Subcutaneous abdominal adipose tissue (tissue), 5 donors: ENCODE results near the gene AR.

Source experiments
- H3K27ac ChIP-seq: one replicate; pipeline ENCODE4 v1.7.0; 2013; ENCODE audit warnings: low read depth, mild to moderate bottlenecking, inconsistent platforms, low read length, moderate library complexity
- H3K27me3 ChIP-seq, 5 donors: one replicate each; pipeline ENCODE4 v1.7.0; 2013; ENCODE audit warnings: low read length in 5 of 5, inconsistent platforms in 1 of 5; ENCODE audit not compliant: control insufficient read depth in 5 of 5, insufficient read depth in 4 of 5
- H3K36me3 ChIP-seq, 5 donors: one replicate each; pipeline ENCODE4 v1.7.0; 2013; ENCODE audit warnings: low read length in 5 of 5; ENCODE audit not compliant: control insufficient read depth in 5 of 5, insufficient read depth in 5 of 5
- H3K4me1 ChIP-seq, 5 donors: one replicate each; pipeline ENCODE4 v1.7.0; 2013; ENCODE audit warnings: low read length in 5 of 5, mild to moderate bottlenecking in 3 of 5, moderate library complexity in 1 of 5; ENCODE audit not compliant: control insufficient read depth in 5 of 5, insufficient read depth in 5 of 5
- H3K4me3 ChIP-seq, 5 donors: one replicate each; pipeline ENCODE4 v1.7.0; 2013; ENCODE audit warnings: low read length in 5 of 5, low read depth in 1 of 5
- H3K9ac ChIP-seq, 5 donors: one replicate each; pipeline ENCODE4 v1.7.0; 2013; ENCODE audit warnings: low read length in 5 of 5, mild to moderate bottlenecking in 4 of 5, moderate library complexity in 3 of 5
- H3K9me3 ChIP-seq, 5 donors: one replicate each; pipeline ENCODE4 v1.7.0; 2013; ENCODE audit warnings: low read length in 5 of 5; ENCODE audit not compliant: control insufficient read depth in 5 of 5
- donor health status: healthy.
- donor health status: healthy.
- donor health status: healthy.
- donor health status: healthy.
- donor health status: healthy.

Gene AR

DNA sequence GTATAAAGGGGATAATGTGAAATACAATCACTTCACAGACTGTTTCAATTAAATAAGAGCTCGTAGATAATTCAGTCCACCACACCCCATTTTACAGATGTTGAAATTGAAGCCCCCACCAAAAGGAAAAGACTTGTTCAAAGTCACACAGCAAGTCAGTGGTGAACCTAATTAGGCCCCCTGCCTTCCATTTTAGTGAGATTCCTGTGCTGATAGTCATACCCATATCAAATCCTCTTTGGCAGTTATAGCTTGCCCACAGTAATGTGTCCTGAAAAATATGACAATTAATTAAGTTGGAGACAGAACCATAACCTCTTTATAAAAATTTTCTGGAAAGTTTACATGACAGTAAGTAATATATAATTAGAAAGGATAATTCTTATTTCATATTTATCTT lies 58.0 kb downstream of the AR start:
- Histone ChIP-seq H3K4me1 (peaks cover 0 to 6% (median 0%) of the 10 kb centered on the region in 5 donors), H3K9me3 (no peaks in the 10 kb centered on the region), H3K27me3 (peaks cover 0 to 14% (median 0%) of the 10 kb centered on the region in 5 donors), H3K27ac (no peak overlapping the region), H3K36me3 (no peaks in the 10 kb centered on the region), H3K9ac (no peak overlapping the region), H3K4me3 (no peak overlapping the region)

DNA sequence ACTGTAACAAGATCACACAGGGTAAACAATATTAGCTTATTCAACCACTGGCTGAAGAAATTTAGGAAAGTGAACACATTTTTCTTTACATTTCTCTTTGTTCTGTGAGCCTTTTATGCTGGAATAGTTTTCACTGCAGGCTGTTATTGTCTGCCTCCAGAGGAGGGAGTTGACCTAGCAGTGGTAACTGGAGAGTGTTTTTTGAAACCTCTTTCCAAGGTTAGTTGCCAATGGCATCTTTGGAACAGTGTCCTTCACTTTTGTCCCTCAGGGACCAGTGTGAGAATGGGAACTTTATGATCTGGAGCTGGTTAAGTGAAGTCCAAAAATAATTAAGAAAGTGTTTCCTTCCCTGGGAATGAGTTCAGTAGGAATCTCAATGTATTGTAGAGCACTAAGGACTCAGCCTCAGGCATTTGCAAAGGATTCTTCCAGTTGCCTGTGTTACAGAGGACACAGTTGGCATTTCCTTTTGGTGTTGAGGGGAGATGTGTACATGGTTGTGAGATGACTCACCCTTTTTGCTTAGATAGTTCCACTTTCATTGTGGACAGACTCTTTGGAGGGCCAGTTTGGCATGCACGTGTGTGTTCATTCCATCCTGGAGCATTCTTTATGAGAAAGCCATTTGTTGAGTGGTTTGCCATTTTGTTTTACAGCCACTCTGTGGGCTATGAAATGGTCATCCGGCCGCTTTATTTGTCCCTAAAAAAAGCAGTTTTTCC lies 61.3 kb downstream of the AR start:
- H3K27me3 ChIP-seq = peaks cover 0 to 3% (median 2%) of the 10 kb centered on the region in 5 donors
- no peak overlapping the region for H3K27ac ChIP-seq
- no peaks in the 10 kb centered on the region for H3K9me3 ChIP-seq
- no peaks in the 10 kb centered on the region for H3K4me1 ChIP-seq
- no peak overlapping the region for H3K9ac ChIP-seq
- H3K36me3 ChIP-seq = no peaks in the 10 kb centered on the region
- no peak overlapping the region for H3K4me3 ChIP-seq

DNA sequence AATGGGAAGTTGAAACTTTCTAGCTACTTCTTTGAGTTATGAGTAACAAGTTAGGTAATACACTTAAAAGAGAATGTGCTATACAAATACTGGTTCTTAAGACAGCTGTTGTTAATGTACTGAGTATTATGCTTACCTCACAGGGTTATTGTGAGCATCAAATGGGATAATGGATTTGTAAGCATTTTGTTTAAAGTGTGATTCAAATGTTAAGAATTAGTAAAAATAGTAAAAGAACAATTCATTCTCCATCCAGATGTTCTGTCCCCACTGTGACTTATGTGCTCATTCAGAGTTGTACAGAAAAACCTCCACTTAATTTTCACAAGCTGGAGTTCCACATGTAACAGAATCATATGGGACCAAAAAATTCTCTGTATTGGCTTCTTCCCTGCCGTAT lies 63.6 kb downstream of the AR start:
- Histone ChIP-seq H3K36me3 (no peaks in the 10 kb centered on the region), H3K4me3 (no peak overlapping the region), H3K9ac (no peak overlapping the region), H3K27me3 (peaks cover 0 to 6% (median 2%) of the 10 kb centered on the region in 5 donors), H3K9me3 (no peaks in the 10 kb centered on the region), H3K27ac (no peak overlapping the region), H3K4me1 (no peaks in the 10 kb centered on the region)

DNA sequence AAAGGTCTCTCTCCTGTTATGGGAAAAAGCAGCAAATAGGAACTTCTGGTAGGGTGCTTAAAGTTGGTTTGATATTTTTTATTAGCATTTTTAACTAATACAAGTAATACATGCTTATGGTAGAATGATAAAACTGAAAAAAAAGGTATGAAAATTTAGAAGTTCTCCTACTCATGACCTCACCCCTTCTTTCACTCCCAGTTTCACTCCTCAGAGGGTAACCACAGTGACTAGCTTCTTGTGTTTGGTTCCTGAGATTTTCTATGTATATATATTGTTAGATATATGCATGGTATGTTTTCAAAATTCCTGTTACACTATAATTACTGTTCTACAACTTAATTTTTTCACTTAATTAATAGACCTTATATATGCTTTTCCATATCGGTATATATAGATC lies 66.5 kb downstream of the AR start:
- Histone ChIP-seq H3K4me1 (no peaks in the 10 kb centered on the region), H3K27me3 (peaks cover 0 to 6% (median 2%) of the 10 kb centered on the region in 5 donors), H3K36me3 (no peaks in the 10 kb centered on the region), H3K9me3 (peaks cover 0 to 4% (median 0%) of the 10 kb centered on the region in 5 donors), H3K27ac (no peak overlapping the region), H3K9ac (no peak overlapping the region), H3K4me3 (no peak overlapping the region)

DNA sequence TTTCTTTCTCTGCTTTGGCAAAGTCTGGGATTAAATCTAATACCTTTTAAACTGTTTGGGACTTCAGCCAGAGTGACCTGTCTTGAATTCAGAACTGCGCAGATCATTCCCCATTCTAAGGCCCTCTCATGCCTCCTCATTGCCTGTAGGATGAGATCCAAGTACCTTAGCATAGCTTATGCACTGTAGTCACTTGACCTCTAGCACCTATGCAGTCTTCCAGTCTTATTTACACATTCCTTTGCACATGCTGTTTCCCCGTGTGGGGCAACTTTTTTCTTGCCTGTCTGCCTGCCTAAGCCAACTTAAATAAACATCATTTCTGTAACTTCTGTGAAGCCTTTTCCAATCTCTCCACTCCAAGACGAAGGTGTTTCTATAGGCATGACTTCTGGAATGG lies 68.4 kb downstream of the AR start:
- H3K4me1 ChIP-seq = no peaks in the 10 kb centered on the region
- no peak overlapping the region for H3K9ac ChIP-seq
- H3K9me3 ChIP-seq = peaks cover 0 to 6% (median 0%) of the 10 kb centered on the region in 5 donors
- H3K4me3 ChIP-seq = no peak overlapping the region
- H3K27ac ChIP-seq = no peak overlapping the region
- no peaks in the 10 kb centered on the region for H3K36me3 ChIP-seq
- peaks cover 0 to 5% (median 2%) of the 10 kb centered on the region in 5 donors for H3K27me3 ChIP-seq

DNA sequence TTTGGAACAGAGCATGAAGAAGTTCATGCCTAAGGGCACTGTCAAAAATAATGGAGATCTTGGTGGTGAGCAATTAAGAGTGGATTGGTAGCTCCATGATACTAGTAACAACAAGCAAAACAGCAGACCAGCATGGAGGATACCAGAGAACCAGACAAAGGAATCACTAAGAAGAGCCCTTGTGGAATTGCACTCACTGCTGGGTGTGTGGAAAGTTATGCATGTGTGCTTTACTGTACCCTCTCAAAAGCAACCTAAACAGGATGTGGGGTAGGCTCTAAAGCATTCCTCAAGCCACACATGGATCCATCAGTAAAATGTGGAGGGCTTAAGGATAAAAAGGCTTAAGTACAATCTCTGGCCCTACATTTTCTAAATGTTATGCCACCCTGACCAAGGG lies 69.5 kb downstream of the AR start:
- Histone ChIP-seq H3K9ac (no peak overlapping the region), H3K36me3 (no peaks in the 10 kb centered on the region), H3K9me3 (peaks cover 0 to 6% (median 0%) of the 10 kb centered on the region in 5 donors), H3K4me3 (no peak overlapping the region), H3K27me3 (peaks cover 0 to 3% (median 0%) of the 10 kb centered on the region in 5 donors), H3K27ac (no peak overlapping the region), H3K4me1 (no peaks in the 10 kb centered on the region)

DNA sequence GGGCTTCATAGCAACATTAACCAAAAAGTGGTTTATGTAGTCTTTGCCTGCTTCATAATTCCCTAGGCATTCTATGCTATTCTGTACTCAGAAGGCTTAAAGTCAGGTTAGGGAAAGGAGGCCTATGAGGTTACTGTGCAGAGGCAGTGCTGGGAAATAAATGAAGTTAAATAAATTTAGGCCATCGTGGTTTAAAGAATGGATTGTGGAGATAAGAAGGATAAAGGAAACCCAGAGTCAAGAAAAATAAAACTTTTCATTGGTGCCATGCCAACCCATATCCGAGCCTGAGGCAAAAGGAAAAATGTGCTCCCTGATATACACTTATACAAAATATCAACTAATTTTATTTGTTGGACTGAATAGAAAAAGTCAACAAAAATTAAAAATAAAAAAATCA lies 70.2 kb downstream of the AR start:
- no peaks in the 10 kb centered on the region for H3K36me3 ChIP-seq
- peaks cover 0 to 7% (median 0%) of the 10 kb centered on the region in 5 donors for H3K27me3 ChIP-seq
- H3K9ac ChIP-seq = no peak overlapping the region
- H3K4me1 ChIP-seq = no peaks in the 10 kb centered on the region
- H3K4me3 ChIP-seq = no peak overlapping the region
- H3K27ac ChIP-seq = no peak overlapping the region
- H3K9me3 ChIP-seq = peaks cover 0 to 6% (median 0%) of the 10 kb centered on the region in 5 donors

DNA sequence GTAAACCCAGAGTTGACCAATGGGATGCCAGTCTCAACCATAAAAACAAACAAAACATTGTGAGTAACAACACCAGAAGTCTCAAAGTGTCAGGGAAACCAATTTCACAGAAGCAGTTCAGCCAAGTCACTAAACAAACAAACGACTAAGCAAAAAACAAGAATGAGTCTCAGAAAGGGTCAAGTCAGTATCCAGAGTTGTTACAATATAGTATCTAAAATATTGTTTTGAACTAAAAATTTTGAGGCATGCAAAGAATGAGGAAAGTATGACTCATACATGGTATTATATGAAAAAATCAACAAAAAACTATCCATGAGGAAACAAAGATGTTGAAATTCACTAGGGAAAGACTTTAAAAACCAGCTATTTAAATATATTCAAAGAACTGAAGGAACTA lies 70.6 kb downstream of the AR start:
- Histone ChIP-seq H3K9ac (no peak overlapping the region), H3K27ac (no peak overlapping the region), H3K4me1 (no peaks in the 10 kb centered on the region), H3K4me3 (no peak overlapping the region), H3K36me3 (no peaks in the 10 kb centered on the region), H3K27me3 (peaks cover 0 to 10% (median 0%) of the 10 kb centered on the region in 5 donors), H3K9me3 (peaks cover 0 to 6% (median 0%) of the 10 kb centered on the region in 5 donors)

DNA sequence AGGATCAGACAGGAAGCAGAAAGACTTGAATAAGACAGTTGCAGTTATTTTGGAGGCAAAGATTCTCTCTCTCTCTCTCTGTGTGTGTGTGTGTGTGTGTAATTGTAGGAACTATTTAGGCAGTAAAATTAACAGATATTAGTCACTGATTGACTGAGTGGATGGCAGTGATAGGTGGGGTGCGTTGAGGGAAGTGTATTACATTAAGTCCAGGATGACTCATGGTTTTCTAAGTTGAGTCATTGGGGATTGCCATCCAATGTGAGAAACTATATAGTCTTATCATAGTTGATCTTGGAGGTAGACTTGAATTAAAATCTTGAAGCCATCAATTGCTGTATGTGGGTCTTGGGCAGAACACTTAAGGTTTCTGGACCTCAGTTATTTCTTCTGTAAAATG lies 75.4 kb downstream of the AR start:
- Histone ChIP-seq H3K4me3 (no peak overlapping the region), H3K27ac (no peak overlapping the region), H3K36me3 (no peaks in the 10 kb centered on the region), H3K9ac (no peak overlapping the region), H3K4me1 (no peaks in the 10 kb centered on the region), H3K27me3 (peaks cover 0 to 10% (median 0%) of the 10 kb centered on the region in 5 donors), H3K9me3 (peaks cover 2 to 11% (median 6%) of the 10 kb centered on the region in 5 donors)

DNA sequence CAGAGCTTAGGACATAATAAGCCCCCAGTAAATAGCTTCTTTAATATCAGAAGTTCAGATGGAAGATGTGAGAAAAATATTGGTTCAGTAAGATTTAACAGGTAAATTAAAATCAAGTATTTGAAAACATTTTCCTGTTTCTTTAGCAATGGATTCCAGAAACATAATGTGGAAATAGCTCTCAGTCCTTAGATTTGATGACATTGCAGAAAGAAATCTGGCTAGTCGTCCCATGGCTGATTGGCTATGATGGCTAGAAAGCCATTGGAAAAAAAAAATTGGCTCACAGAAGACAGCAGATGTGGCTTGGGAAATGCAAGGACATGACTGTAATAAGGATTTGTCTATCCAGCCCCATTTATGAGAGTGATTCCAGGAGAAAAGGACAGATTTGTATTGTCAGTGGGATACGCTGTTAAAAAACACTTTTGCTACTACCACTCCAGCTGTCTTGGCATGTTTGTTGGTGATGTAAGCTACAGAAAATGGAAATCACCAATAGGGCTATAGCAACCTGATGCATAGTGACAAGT lies 78.3 kb downstream of the AR start:
- no peaks in the 10 kb centered on the region for H3K4me1 ChIP-seq
- peaks cover 2 to 10% (median 7%) of the 10 kb centered on the region in 5 donors for H3K9me3 ChIP-seq
- H3K9ac ChIP-seq = no peak overlapping the region
- peaks cover 0 to 10% (median 0%) of the 10 kb centered on the region in 5 donors for H3K27me3 ChIP-seq
- H3K27ac ChIP-seq = no peak overlapping the region
- H3K4me3 ChIP-seq = no peak overlapping the region
- no peaks in the 10 kb centered on the region for H3K36me3 ChIP-seq
